ENCODE results near the gene BMP6. TPM values are rescaled to one million over a fixed set of nuclear protein-coding genes. Genes with fewer than 3 reads are reported as not detected.

The BMP6 gene
- total and polyA plus RNA-seq, 2 of the 8 experiments (the other 6 are each of a cell fraction or from before 2014, with no cell fraction given), result 2.0 to 2.1 TPM

DNA sequence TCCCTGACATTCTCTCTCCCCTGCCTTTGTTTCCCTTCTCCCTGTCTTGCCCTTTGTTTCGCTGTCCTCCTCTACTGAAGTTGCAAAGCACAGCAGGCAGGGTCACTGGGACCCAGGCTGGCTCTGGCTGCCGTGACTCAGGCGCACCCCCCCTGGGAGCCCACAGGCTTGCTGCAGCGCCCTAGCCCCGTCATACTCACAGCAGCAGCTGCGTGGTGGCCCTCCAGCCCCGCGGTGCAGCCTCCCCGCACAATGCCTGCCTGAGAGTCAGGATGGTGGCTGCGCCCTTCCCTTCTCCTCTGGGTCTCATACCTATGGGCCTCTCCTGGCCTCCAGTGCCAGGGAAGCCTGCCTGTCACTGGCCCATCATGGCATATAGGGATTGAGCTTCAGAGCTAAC is 143.0 kb downstream of the BMP6 start (continued):
- TF ChIP-seq RXRA (IDR thresholded peaks at IDR 0.05; ENCODE audit: insufficient read depth, low read depth, low read length), result no peak
- TF ChIP-seq, protein P1, sequence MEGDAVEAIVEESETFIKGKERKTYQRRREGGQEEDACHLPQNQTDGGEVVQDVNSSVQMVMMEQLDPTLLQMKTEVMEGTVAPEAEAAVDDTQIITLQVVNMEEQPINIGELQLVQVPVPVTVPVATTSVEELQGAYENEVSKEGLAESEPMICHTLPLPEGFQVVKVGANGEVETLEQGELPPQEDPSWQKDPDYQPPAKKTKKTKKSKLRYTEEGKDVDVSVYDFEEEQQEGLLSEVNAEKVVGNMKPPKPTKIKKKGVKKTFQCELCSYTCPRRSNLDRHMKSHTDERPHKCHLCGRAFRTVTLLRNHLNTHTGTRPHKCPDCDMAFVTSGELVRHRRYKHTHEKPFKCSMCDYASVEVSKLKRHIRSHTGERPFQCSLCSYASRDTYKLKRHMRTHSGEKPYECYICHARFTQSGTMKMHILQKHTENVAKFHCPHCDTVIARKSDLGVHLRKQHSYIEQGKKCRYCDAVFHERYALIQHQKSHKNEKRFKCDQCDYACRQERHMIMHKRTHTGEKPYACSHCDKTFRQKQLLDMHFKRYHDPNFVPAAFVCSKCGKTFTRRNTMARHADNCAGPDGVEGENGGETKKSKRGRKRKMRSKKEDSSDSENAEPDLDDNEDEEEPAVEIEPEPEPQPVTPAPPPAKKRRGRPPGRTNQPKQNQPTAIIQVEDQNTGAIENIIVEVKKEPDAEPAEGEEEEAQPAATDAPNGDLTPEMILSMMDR (IDR thresholded peaks at IDR 0.05; ENCODE audit: control extremely low read depth in 1 of 3, insufficient read depth in 1 of 3, low read depth in 1 of 3, low read length in 3 of 3), result no peak
- no peak for TF ChIP-seq KDM5A (IDR thresholded peaks at IDR 0.05; ENCODE audit: low read length)
- no peak for TF ChIP-seq BACH1 (IDR thresholded peaks at IDR 0.05; ENCODE audit: low read length)
- TF ChIP-seq, protein P2, sequence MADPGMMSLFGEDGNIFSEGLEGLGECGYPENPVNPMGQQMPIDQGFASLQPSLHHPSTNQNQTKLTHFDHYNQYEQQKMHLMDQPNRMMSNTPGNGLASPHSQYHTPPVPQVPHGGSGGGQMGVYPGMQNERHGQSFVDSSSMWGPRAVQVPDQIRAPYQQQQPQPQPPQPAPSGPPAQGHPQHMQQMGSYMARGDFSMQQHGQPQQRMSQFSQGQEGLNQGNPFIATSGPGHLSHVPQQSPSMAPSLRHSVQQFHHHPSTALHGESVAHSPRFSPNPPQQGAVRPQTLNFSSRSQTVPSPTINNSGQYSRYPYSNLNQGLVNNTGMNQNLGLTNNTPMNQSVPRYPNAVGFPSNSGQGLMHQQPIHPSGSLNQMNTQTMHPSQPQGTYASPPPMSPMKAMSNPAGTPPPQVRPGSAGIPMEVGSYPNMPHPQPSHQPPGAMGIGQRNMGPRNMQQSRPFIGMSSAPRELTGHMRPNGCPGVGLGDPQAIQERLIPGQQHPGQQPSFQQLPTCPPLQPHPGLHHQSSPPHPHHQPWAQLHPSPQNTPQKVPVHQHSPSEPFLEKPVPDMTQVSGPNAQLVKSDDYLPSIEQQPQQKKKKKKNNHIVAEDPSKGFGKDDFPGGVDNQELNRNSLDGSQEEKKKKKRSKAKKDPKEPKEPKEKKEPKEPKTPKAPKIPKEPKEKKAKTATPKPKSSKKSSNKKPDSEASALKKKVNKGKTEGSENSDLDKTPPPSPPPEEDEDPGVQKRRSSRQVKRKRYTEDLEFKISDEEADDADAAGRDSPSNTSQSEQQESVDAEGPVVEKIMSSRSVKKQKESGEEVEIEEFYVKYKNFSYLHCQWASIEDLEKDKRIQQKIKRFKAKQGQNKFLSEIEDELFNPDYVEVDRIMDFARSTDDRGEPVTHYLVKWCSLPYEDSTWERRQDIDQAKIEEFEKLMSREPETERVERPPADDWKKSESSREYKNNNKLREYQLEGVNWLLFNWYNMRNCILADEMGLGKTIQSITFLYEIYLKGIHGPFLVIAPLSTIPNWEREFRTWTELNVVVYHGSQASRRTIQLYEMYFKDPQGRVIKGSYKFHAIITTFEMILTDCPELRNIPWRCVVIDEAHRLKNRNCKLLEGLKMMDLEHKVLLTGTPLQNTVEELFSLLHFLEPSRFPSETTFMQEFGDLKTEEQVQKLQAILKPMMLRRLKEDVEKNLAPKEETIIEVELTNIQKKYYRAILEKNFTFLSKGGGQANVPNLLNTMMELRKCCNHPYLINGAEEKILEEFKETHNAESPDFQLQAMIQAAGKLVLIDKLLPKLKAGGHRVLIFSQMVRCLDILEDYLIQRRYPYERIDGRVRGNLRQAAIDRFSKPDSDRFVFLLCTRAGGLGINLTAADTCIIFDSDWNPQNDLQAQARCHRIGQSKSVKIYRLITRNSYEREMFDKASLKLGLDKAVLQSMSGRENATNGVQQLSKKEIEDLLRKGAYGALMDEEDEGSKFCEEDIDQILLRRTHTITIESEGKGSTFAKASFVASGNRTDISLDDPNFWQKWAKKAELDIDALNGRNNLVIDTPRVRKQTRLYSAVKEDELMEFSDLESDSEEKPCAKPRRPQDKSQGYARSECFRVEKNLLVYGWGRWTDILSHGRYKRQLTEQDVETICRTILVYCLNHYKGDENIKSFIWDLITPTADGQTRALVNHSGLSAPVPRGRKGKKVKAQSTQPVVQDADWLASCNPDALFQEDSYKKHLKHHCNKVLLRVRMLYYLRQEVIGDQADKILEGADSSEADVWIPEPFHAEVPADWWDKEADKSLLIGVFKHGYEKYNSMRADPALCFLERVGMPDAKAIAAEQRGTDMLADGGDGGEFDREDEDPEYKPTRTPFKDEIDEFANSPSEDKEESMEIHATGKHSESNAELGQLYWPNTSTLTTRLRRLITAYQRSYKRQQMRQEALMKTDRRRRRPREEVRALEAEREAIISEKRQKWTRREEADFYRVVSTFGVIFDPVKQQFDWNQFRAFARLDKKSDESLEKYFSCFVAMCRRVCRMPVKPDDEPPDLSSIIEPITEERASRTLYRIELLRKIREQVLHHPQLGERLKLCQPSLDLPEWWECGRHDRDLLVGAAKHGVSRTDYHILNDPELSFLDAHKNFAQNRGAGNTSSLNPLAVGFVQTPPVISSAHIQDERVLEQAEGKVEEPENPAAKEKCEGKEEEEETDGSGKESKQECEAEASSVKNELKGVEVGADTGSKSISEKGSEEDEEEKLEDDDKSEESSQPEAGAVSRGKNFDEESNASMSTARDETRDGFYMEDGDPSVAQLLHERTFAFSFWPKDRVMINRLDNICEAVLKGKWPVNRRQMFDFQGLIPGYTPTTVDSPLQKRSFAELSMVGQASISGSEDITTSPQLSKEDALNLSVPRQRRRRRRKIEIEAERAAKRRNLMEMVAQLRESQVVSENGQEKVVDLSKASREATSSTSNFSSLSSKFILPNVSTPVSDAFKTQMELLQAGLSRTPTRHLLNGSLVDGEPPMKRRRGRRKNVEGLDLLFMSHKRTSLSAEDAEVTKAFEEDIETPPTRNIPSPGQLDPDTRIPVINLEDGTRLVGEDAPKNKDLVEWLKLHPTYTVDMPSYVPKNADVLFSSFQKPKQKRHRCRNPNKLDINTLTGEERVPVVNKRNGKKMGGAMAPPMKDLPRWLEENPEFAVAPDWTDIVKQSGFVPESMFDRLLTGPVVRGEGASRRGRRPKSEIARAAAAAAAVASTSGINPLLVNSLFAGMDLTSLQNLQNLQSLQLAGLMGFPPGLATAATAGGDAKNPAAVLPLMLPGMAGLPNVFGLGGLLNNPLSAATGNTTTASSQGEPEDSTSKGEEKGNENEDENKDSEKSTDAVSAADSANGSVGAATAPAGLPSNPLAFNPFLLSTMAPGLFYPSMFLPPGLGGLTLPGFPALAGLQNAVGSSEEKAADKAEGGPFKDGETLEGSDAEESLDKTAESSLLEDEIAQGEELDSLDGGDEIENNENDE (IDR thresholded peaks at IDR 0.05; ENCODE audit: insufficient replicate concordance, low read length), result no peak
- TF ChIP-seq NANOG (IDR thresholded peaks at IDR 0.05; ENCODE audit: insufficient read depth, low read depth, low read length, poor library complexity, severe bottlenecking), result no peak

Data from H1 (cell line).